Sigmoid colon (tissue), 7 donors: ENCODE measurements around the gene ARHGAP42. TPM values are rescaled to one million over a fixed set of nuclear protein-coding genes. Genes with fewer than 3 reads are reported as not detected.

Experiments used
- DNase-seq: peaks from one replicate; pipeline ENCODE4 v3.0.0-alpha.2; 2019
- H3K27ac ChIP-seq, 4 donors: fragments of 200-600 bp; sonication (generic); one replicate each; pipeline ENCODE4 v1.5.1; 2016 to 2019; ENCODE audit warnings: mild to moderate bottlenecking in 1 of 4
- H3K27me3 ChIP-seq, 3 donors: fragments of 200-600 bp; sonication (generic); one replicate each; pipeline ENCODE4 v1.5.1; 2019; ENCODE audit warnings: mild to moderate bottlenecking in 1 of 3
- H3K36me3 ChIP-seq, 4 donors: fragments of 200-600 bp; sonication (generic); one replicate each; pipeline ENCODE4 v1.5.1; 2016 to 2019
- H3K4me1 ChIP-seq, 4 donors: fragments of 200-600 bp; sonication (generic); one replicate each; pipeline ENCODE4 v1.5.1; 2017 to 2019
- H3K4me3 ChIP-seq, 4 donors: fragments of 200-600 bp; sonication (generic); one replicate each; pipeline ENCODE4 v1.5.1; 2017 to 2019; ENCODE audit warnings: mild to moderate bottlenecking in 2 of 4, moderate library complexity in 1 of 4
- H3K9me3 ChIP-seq, 4 donors: fragments of 200-600 bp in 3 of 4; sonication (generic) in 3 of 4; one replicate each; pipeline versions ENCODE4 v1.5.1 to v1.6.1; 2013 to 2019
- CTCF ChIP-seq, 4 experiments: fragments of 450-650 bp in 3 of 4; fragments of 200-600 bp in 1 of 4; IDR thresholded peaks; one replicate each; pipeline ENCODE4 v1.5.1; 2016 to 2019; ENCODE audit warnings: antibody characterized with exemption in 4 of 4, mild to moderate bottlenecking in 3 of 4, moderate library complexity in 2 of 4
- EP300 ChIP-seq, 4 donors: sonication (generic); formaldehyde crosslinking; IDR thresholded peaks; one replicate each; pipeline ENCODE4 v1.6.1; 2017; ENCODE audit warnings: antibody characterized with exemption in 4 of 4
- POLR2A ChIP-seq, 2 donors: fragments of 450-650 bp; IDR thresholded peaks; one replicate each; pipeline ENCODE4 v1.6.1; 2016; ENCODE audit warnings: antibody characterized with exemption in 2 of 2, mild to moderate bottlenecking in 2 of 2, moderate library complexity in 2 of 2
- POLR2AphosphoS5 ChIP-seq, 4 donors: sonication (generic); formaldehyde crosslinking; IDR thresholded peaks; one replicate each; pipeline ENCODE4 v1.6.1; 2017; ENCODE audit warnings: antibody characterized with exemption in 4 of 4
- WGBS, 2 donors: extraction: QIAGEN DNeasy Blood & Tissue Kit; methylation state at CpG; one replicate each; pipeline ENCODE4 v1.1.7; 2013; 5-methylcytosine and 5-hydroxymethylcytosine counted together
- intact Hi-C: fragments of 100-400 bp; cut with DNase I; formaldehyde crosslinking; loops from one replicate; pipeline ENCODE4 v1.15.1; 2023
- polyA plus RNA-seq, 3 donors: library from polyadenylated mRNA; stranded (reverse); fragments of 200-250 nt; gene quantifications; one replicate each; pipeline ENCODE4 v1.2.3, GENCODE V29; 2013
- total RNA-seq, 4 donors: library from RNA; depleted of rRNA; stranded (reverse); fragments of >200 nt; gene quantifications; one replicate each; pipeline ENCODE4 v1.1.0, GENCODE V29; 2016
- donor health status: healthy with polysubstance abuse.
- donor health status: Bipolar disorder and iron deficiency.
- donor health status: healthy.

The ARHGAP42 gene
- total and polyA plus RNA-seq, 7 donors: 4.2 to 16.9 (median 6.4) TPM

GRCh38 chr11:100791860-100792259 lies 104.8 kb downstream of the ARHGAP42 start:
- Histone ChIP-seq H3K9me3 (no peaks in the 10 kb centered on the region), H3K36me3 (peaks cover 0 to 3% (median 0%) of the 10 kb centered on the region in 4 donors), H3K4me1 (peaks cover 0 to 22% (median 8%) of the 10 kb centered on the region in 4 donors), H3K4me3 (no peak overlapping the region), H3K27me3 (no peaks in the 10 kb centered on the region), H3K27ac (no peak overlapping the region)
- WGBS, 2 donors: 44 to 71% methylated on average over 1 of the region's 1 CpG
- intact Hi-C loops: no loop called here
- no peak for DNase-seq
- TF ChIP-seq CTCF (IDR thresholded peaks at IDR 0.05): no peak
- TF ChIP-seq POLR2A (IDR thresholded peaks at IDR 0.05): no peak
- TF ChIP-seq EP300 (IDR thresholded peaks at IDR 0.05): no peak
- TF ChIP-seq POLR2AphosphoS5 (IDR thresholded peaks at IDR 0.05): no peak

GRCh38 chr11:100793525-100793924 lies 106.4 kb downstream of the ARHGAP42 start:
- intact Hi-C loops: no loop called here
- peaks cover 0 to 19% (median 8%) of the 10 kb centered on the region in 4 donors for H3K4me1 ChIP-seq
- WGBS, 2 donors: 86 to 92% methylated on average over 2 of the region's 2 CpGs
- no peak overlapping the region for H3K4me3 ChIP-seq
- TF ChIP-seq EP300 (IDR thresholded peaks at IDR 0.05) (no peak), POLR2AphosphoS5 (IDR thresholded peaks at IDR 0.05) (no peak), POLR2A (IDR thresholded peaks at IDR 0.05) (no peak), CTCF (IDR thresholded peaks at IDR 0.05) (no peak)
- peaks cover 0 to 3% (median 0%) of the 10 kb centered on the region in 4 donors for H3K36me3 ChIP-seq
- H3K27me3 ChIP-seq: no peaks in the 10 kb centered on the region
- no peak overlapping the region for H3K27ac ChIP-seq
- DNase-seq: no peak
- no peaks in the 10 kb centered on the region for H3K9me3 ChIP-seq

- H3K27me3 ChIP-seq: no peaks in the 10 kb centered on the region
- WGBS, 2 donors: 89 to 93% methylated on average over 2 of the region's 2 CpGs
- peaks cover 0 to 10% (median 3%) of the 10 kb centered on the region in 4 donors for H3K4me1 ChIP-seq
- no peak for DNase-seq
- no peak for TF ChIP-seq POLR2AphosphoS5 (IDR thresholded peaks at IDR 0.05)
- TF ChIP-seq EP300 (IDR thresholded peaks at IDR 0.05): no peak
- no peak for TF ChIP-seq CTCF (IDR thresholded peaks at IDR 0.05)
- no peak for TF ChIP-seq POLR2A (IDR thresholded peaks at IDR 0.05)
- peaks cover 0 to 3% (median 0%) of the 10 kb centered on the region in 4 donors for H3K36me3 ChIP-seq
- no peaks in the 10 kb centered on the region for H3K9me3 ChIP-seq
- no peak overlapping the region for H3K27ac ChIP-seq
- no peak overlapping the region for H3K4me3 ChIP-seq
- intact Hi-C loops: no loop called here
Measured at GRCh38 chr11:100794446-100794845, 107.4 kb downstream of the ARHGAP42 start.

GRCh38 chr11:100799445-100799844 lies 112.4 kb downstream of the ARHGAP42 start:
- TF ChIP-seq POLR2A (IDR thresholded peaks at IDR 0.05) (no peak), POLR2AphosphoS5 (IDR thresholded peaks at IDR 0.05) (no peak), EP300 (IDR thresholded peaks at IDR 0.05) (no peak), CTCF (IDR thresholded peaks at IDR 0.05) (no peak)
- Histone ChIP-seq H3K9me3 (no peaks in the 10 kb centered on the region), H3K4me1 (no peaks in the 10 kb centered on the region), H3K27ac (no peak overlapping the region), H3K27me3 (no peaks in the 10 kb centered on the region), H3K4me3 (no peak overlapping the region), H3K36me3 (peaks cover 0 to 3% (median 0%) of the 10 kb centered on the region in 4 donors)
- intact Hi-C loops: no loop called here
- DNase-seq: no peak
- 45 to 79% methylated on average over 3 of the region's 3 CpGs for WGBS, 2 donors

GRCh38 chr11:100800202-100800601 lies 113.1 kb downstream of the ARHGAP42 start:
- intact Hi-C loops: no loop called here
- TF ChIP-seq POLR2A (IDR thresholded peaks at IDR 0.05) (no peak), EP300 (IDR thresholded peaks at IDR 0.05) (no peak), POLR2AphosphoS5 (IDR thresholded peaks at IDR 0.05) (no peak), CTCF (IDR thresholded peaks at IDR 0.05) (no peak)
- WGBS, 2 donors: 86 to 89% methylated on average over 2 of the region's 2 CpGs
- Histone ChIP-seq H3K36me3 (peaks cover 0 to 3% (median 0%) of the 10 kb centered on the region in 4 donors), H3K27me3 (no peaks in the 10 kb centered on the region), H3K4me1 (no peaks in the 10 kb centered on the region), H3K9me3 (no peaks in the 10 kb centered on the region), H3K4me3 (no peak overlapping the region), H3K27ac (no peak overlapping the region)
- no peak for DNase-seq
